HepG2 (cell line): ENCODE measurements around the gene UBAC1. TPM values are rescaled to one million over a fixed set of nuclear protein-coding genes. Genes with fewer than 3 reads are reported as not detected.

ENCODE experiments used
- ATF2 ChIP-seq: sonication (generic); formaldehyde crosslinking; IDR thresholded peaks from 2 replicates; pipeline ENCODE4 v1.4.0; 2020; ENCODE audit warnings: missing genetic modification reagents
- BCLAF1 ChIP-seq: fragments of 450-650 bp; IDR thresholded peaks from 2 replicates; pipeline ENCODE4 v1.6.1; 2017; ENCODE audit warnings: mild to moderate bottlenecking
- ELF1 ChIP-seq: sonication (generic); formaldehyde crosslinking; IDR thresholded peaks from 2 replicates; pipeline ENCODE4 v1.4.0; 2020; ENCODE audit warnings: missing genetic modification reagents
- HMG20B ChIP-seq: conservative IDR thresholded peaks from 2 replicates; pipeline ENCODE4 v1.6.1; 2016; ENCODE audit warnings: missing genetic modification reagents, missing compliant biosample characterization
- ISL2 ChIP-seq: sonication (generic); formaldehyde crosslinking; IDR thresholded peaks from 2 replicates; pipeline ENCODE4 v1.5.0; 2020; ENCODE audit warnings: missing genetic modification reagents
- NFKB2 ChIP-seq: sonication (generic); formaldehyde crosslinking; IDR thresholded peaks from 2 replicates; pipeline ENCODE4 v1.4.0; 2020; ENCODE audit warnings: missing genetic modification reagents, borderline replicate concordance
- RAD51 ChIP-seq: fragments of 450-650 bp; IDR thresholded peaks from 2 replicates; pipeline ENCODE4 v1.6.1; 2016; ENCODE audit warnings: borderline replicate concordance
- REPIN1 ChIP-seq: sonication (generic); formaldehyde crosslinking; IDR thresholded peaks from 2 replicates; pipeline ENCODE4 v1.8.0; 2022; ENCODE audit warnings: missing genetic modification reagents, low read depth, mild to moderate bottlenecking, borderline replicate concordance
- SRY ChIP-seq: sonication (generic); formaldehyde crosslinking; IDR thresholded peaks from 2 replicates; pipeline ENCODE4 v1.8.0; 2022; ENCODE audit warnings: mild to moderate bottlenecking, missing genetic modification reagents
- TARDBP ChIP-seq: sonication (generic); formaldehyde crosslinking; IDR thresholded peaks from 2 replicates; pipeline ENCODE4 v1.8.0; 2022; ENCODE audit warnings: mild to moderate bottlenecking, missing genetic modification reagents
- TCF7 ChIP-seq: sonication (generic); IDR thresholded peaks from 2 replicates; pipeline ENCODE4 v1.6.1; 2016; ENCODE audit warnings: antibody characterized with exemption, low read depth
- TRIM24 ChIP-seq: sonication (generic); formaldehyde crosslinking; IDR thresholded peaks from 2 replicates; pipeline ENCODE4 v1.8.0; 2022; ENCODE audit warnings: mild to moderate bottlenecking, missing genetic modification reagents
- ZFP90 ChIP-seq: sonication (generic); formaldehyde crosslinking; IDR thresholded peaks from 2 replicates; pipeline ENCODE4 v1.8.0; 2022; ENCODE audit warnings: missing genetic modification reagents, mild to moderate bottlenecking, inconsistent platforms, borderline replicate concordance
- ZNF10 ChIP-seq: sonication (generic); formaldehyde crosslinking; IDR thresholded peaks from 2 replicates; pipeline ENCODE4 v1.4.0; 2020; ENCODE audit warnings: mild to moderate bottlenecking, low read depth, missing genetic modification reagents, borderline replicate concordance
- ZNF136 ChIP-seq: sonication (generic); formaldehyde crosslinking; IDR thresholded peaks from 2 replicates; pipeline ENCODE4 v1.8.1; 2022; ENCODE audit warnings: low read depth, mild to moderate bottlenecking, moderate library complexity, missing genetic modification reagents
- ZNF484 ChIP-seq: sonication (generic); formaldehyde crosslinking; IDR thresholded peaks from 2 replicates; pipeline ENCODE4 v1.5.1; 2020; ENCODE audit warnings: mild to moderate bottlenecking, low read depth, missing genetic modification reagents, borderline replicate concordance
- ZNF577 ChIP-seq: sonication (generic); formaldehyde crosslinking; IDR thresholded peaks from 2 replicates; pipeline ENCODE4 v1.4.0; 2020; ENCODE audit warnings: mild to moderate bottlenecking, low read depth, missing genetic modification reagents, borderline replicate concordance
- ZNF703 ChIP-seq: sonication (generic); formaldehyde crosslinking; IDR thresholded peaks from 2 replicates; pipeline ENCODE4 v1.5.1; 2020; ENCODE audit warnings: missing genetic modification reagents, mild to moderate bottlenecking, moderate library complexity, borderline replicate concordance
- polyA plus RNA-seq, 8 experiments: library from polyadenylated mRNA; depleted of rRNA in 3 of 8; stranded (reverse) in 7 of 8; unstranded in 1 of 8; fragments of >200 nt; fragmentation: Illumina TruSeq in 4 of 8; extraction: Trizol in 4 of 8; gene quantifications; 2 replicates each; pipeline versions ENCODE4 v1.2.1 to v1.2.3, GENCODE V29; 2011 to 2016; ENCODE audit warnings: low read depth in 4 of 8, missing spikeins in 1 of 8, mixed read lengths in 1 of 8; ENCODE audit not compliant: insufficient read depth in 1 of 8
- total RNA-seq, 5 experiments: library from RNA; depleted of rRNA; stranded (reverse); fragments of >200 nt; fragmentation: Illumina TruSeq; extraction: Trizol; gene quantifications; 2 replicates each; pipeline ENCODE4 v1.2.3, GENCODE V29; 2016; ENCODE audit warnings: low read depth in 1 of 5
- TF ChIP-seq, protein P1 (sequence below): sonication (generic); formaldehyde crosslinking; IDR thresholded peaks from 2 replicates; pipeline ENCODE4 v1.4.0; 2020; ENCODE audit warnings: missing genetic modification reagents
- TF ChIP-seq, protein P2 (sequence below): sonication (generic); formaldehyde crosslinking; IDR thresholded peaks from 2 replicates; pipeline ENCODE4 v1.8.0; 2022; ENCODE audit warnings: missing genetic modification reagents, low read depth, mild to moderate bottlenecking, borderline replicate concordance
- TF ChIP-seq, protein P3 (sequence below): IDR thresholded peaks from 2 replicates; pipeline ENCODE4 v1.6.1; 2016

The UBAC1 gene
- total and polyA plus RNA-seq, 2 of the 13 experiments (the other 11 are each of a cell fraction or from before 2014, with no cell fraction given) = 32.2 to 34.1 TPM

- TF ChIP-seq TARDBP (0 out of 2 replicates have a peak, but pooled peaks have one; percentile 51), SRY (CRISPR knock-in tag) (peak; percentile 74), ZNF136 (CRISPR knock-in tag) (no peak), NFKB2 (peak; percentile 72; the same call in 1 of the 2 replicates), HMG20B (CRISPR knock-in tag) (peak; percentile 58; the same call in 1 of the 2 replicates), ZNF10 (CRISPR knock-in tag) (no peak), ATF2 (CRISPR knock-in tag) (0 out of 2 replicates have a peak, but pooled peaks have one; percentile 46), ZNF577 (no peak), BCLAF1 (no peak), ELF1 (CRISPR knock-in tag) (peak; percentile 64), RAD51 (no peak), TCF7 (no peak), ZNF484 (CRISPR knock-in tag) (peak; percentile 80; the same call in 1 of the 2 replicates), TRIM24 (CRISPR knock-in tag) (no peak), REPIN1 (CRISPR knock-in tag) (no peak), ZNF703 (CRISPR knock-in tag) (no peak), ISL2 (CRISPR knock-in tag) (no peak; the same call in none of the 2 replicates), ZFP90 (CRISPR knock-in tag) (peak; percentile 10; the same call in 1 of the 2 replicates)
- TF ChIP-seq, protein P1, sequence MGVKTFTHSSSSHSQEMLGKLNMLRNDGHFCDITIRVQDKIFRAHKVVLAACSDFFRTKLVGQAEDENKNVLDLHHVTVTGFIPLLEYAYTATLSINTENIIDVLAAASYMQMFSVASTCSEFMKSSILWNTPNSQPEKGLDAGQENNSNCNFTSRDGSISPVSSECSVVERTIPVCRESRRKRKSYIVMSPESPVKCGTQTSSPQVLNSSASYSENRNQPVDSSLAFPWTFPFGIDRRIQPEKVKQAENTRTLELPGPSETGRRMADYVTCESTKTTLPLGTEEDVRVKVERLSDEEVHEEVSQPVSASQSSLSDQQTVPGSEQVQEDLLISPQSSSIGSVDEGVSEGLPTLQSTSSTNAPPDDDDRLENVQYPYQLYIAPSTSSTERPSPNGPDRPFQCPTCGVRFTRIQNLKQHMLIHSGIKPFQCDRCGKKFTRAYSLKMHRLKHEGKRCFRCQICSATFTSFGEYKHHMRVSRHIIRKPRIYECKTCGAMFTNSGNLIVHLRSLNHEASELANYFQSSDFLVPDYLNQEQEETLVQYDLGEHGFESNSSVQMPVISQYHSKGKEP (CRISPR knock-in tag) = no peak
- TF ChIP-seq, protein P2, sequence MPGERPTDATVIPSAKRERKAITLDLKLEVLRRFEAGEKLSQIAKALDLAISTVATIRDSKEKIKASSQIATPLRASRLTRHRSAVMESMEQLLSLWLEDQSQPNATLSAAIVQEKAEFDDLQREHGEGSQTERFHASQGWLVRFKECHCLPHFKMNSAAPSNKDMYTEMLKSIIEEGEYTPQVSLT (CRISPR knock-in tag) = no peak
- TF ChIP-seq, protein P3, sequence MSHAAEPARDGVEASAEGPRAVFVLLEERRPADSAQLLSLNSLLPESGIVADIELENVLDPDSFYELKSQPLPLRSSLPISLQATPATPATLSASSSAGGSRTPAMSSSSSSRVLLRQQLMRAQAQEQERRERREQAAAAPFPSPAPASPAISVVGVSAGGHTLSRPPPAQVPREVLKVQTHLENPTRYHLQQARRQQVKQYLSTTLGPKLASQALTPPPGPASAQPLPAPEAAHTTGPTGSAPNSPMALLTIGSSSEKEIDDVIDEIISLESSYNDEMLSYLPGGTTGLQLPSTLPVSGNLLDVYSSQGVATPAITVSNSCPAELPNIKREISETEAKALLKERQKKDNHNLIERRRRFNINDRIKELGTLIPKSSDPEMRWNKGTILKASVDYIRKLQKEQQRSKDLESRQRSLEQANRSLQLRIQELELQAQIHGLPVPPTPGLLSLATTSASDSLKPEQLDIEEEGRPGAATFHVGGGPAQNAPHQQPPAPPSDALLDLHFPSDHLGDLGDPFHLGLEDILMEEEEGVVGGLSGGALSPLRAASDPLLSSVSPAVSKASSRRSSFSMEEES = no peak
These were observed 31.6 kb upstream of the UBAC1 start (continued) for GRCh38 chr9:135992486-135993408.
